Activated naive CD8-positive, alpha-beta T cell (primary cell): Measurements from ENCODE around the gene ZNF341.
A peak's percentile ranks its signal among the peaks of the same experiment; 100 is the strongest.

Experiments used
- H3K27ac Mint-ChIP-seq: one replicate; pipeline ENCODE4 v1.8.0; 2021; ENCODE audit warnings: mixed read lengths
- H3K27me3 Mint-ChIP-seq: one replicate; pipeline ENCODE4 v1.8.0; 2021; ENCODE audit warnings: mixed read lengths
- H3K36me3 Mint-ChIP-seq: one replicate; pipeline ENCODE4 v1.8.0; 2021; ENCODE audit warnings: mixed read lengths
- H3K4me1 Mint-ChIP-seq: one replicate; pipeline ENCODE4 v1.8.0; 2021; ENCODE audit warnings: low read depth, mixed read lengths
- H3K4me3 Mint-ChIP-seq: one replicate; pipeline ENCODE4 v1.8.0; 2021; ENCODE audit warnings: mild to moderate bottlenecking, mixed read lengths
- H3K9me3 Mint-ChIP-seq: one replicate; pipeline ENCODE4 v1.8.0; 2021; ENCODE audit warnings: low read depth, mixed read lengths

ZNF341 gene

DNA sequence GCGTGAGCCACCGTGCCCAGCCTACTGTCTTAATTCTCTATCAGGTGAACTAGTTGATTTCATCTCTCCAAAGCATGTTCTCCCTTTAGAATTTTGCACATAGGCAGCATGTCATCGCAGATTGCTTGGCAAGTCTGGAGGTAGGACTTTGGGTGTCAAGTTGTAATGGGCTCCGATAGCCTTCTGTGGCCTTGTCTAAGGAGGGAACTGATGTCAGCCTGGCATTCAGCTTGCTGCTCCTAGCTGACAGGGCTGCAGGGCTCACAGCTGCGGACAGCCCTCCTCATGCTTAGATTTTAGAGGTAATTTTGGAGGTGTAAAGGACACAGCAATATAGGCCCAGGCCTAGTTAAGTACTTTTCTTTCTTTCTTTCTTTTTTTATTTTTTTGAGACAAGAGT is 90.6 kb downstream of the ZNF341 start:
- no peaks in the 10 kb centered on the region for H3K9me3 Mint-ChIP-seq
- H3K27me3 Mint-ChIP-seq: no peaks in the 10 kb centered on the region
- H3K36me3 Mint-ChIP-seq: peaks cover 5% of the 10 kb centered on the region
- H3K4me1 Mint-ChIP-seq: peaks cover 73% of the 10 kb centered on the region
- peak overlapping the region; percentile 28 for H3K27ac Mint-ChIP-seq
- H3K4me3 Mint-ChIP-seq: no peak overlapping the region

DNA sequence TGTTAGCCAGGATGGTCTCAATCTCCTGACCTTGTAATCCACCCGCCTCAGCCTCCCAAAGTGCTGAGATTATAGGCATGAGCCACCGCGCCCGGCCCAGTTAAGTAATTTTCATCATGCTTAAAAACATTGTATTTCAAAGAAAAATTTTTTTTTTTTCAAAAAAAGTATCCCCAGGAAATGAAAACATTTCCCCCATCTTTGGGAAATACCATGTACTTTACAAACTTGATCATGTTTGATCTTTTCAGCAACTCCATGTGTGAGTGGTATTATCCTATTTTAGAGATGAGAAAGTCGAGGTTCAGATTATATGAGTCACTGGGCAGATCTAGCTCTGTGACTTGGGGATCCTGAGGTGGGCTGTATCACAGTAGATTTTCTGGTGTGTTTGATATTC is 91.2 kb downstream of the ZNF341 start:
- Mint-ChIP-seq H3K27ac (no peak overlapping the region), H3K9me3 (no peaks in the 10 kb centered on the region), H3K4me1 (peaks cover 73% of the 10 kb centered on the region), H3K4me3 (no peak overlapping the region), H3K36me3 (peaks cover 5% of the 10 kb centered on the region), H3K27me3 (no peaks in the 10 kb centered on the region)

DNA sequence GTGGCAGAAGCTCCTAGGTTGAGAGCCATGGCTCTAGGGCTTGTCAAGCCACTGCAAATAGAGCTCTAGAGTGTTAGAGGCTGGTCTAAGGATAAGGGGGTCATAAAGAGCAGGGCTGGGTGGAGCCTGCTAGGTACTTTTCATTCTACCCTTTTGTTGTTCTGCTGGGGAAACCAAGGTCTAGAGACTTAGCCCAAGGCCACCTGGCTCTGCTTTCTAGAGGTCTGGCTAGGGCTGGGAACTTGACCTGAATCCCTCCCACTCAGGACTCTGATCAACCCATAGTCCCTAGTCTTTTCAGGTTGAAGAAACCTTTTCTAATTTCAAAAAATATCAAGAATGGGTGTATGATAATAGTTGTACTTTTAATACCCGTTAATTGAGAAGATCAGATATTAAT is 93.1 kb downstream of the ZNF341 start:
- peaks cover 5% of the 10 kb centered on the region for H3K36me3 Mint-ChIP-seq
- no peaks in the 10 kb centered on the region for H3K9me3 Mint-ChIP-seq
- no peaks in the 10 kb centered on the region for H3K27me3 Mint-ChIP-seq
- H3K4me3 Mint-ChIP-seq: no peak overlapping the region
- H3K27ac Mint-ChIP-seq: no peak overlapping the region
- H3K4me1 Mint-ChIP-seq: peaks cover 73% of the 10 kb centered on the region

DNA sequence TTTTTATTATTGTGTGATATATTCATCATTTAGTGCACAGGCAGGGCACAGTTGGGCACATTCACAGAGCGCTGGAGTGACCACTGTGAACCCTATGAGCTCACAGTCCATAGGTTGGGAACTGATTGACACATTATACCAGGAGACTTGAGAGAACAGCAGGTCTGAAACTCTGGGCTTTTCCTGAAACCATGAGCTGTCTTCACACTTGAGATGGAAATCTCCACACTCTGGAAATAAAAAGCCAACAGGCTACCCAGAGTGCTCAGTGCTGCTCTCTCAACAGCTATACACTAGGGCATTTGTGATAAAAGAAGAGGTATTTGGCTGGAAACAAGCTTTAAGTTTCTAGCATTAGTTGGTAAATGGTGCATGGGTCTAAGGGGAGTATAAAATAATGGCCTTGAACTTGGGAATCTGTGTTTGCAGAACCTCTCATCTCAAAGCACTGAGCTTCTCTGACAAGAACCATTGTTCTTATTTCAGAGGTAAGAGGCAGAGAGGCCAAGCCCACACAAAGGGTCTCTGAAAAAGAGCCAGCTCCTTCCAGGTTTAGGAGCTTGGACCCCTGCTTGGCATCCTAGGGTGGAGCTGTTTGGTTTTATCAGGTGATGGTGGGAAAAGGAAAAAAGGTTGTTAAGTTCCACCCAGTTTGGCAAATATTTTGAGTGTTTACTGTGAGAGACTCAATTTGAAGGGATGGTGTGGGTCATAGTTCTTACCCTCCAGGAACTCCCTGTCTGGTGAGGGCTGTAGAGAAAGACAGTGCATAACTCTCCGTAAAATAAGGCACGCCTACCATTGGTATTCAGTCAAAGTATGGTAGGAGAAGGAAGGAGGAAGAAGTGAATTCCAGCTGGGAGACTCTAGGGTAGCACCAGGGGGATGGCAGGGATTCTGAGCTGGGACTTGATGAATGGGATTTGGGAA is 93.8 kb downstream of the ZNF341 start:
- Mint-ChIP-seq H3K9me3 (no peaks in the 10 kb centered on the region), H3K4me1 (peaks cover 76% of the 10 kb centered on the region), H3K27ac (peak overlapping the region; percentile 41), H3K4me3 (no peak overlapping the region), H3K36me3 (peaks cover 3% of the 10 kb centered on the region), H3K27me3 (no peaks in the 10 kb centered on the region)

DNA sequence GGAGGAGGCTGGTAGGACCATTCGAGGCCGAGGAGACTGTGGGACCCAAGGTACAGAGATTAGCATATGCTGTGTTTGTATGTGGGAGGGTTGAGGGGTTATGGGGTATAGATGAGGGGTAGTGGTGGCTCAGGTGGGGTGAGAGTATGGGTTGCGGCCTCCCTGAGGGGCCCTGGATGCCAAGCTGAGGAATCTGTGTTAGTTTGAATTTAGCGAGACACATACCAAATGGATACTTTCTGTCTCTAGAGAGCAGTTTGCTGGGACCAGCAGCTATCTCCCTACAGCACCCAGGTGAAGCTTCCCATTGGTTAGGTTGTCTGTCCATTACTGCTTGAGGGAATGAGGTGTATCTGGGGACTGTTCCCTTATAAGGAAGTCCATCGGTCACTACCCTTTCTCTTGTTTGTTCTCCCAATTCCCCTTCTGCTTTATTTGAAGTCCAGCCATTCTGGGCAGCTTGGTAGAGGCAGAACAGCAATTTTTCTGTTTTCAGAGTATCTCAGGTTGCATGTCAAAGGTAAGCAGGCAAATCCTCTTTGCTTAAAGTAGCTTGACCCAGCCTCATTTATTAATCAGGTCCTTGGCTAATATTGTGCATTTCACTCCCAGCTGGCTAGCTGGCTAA is 94.6 kb downstream of the ZNF341 start:
- peaks cover 3% of the 10 kb centered on the region for H3K36me3 Mint-ChIP-seq
- no peak overlapping the region for H3K4me3 Mint-ChIP-seq
- no peaks in the 10 kb centered on the region for H3K9me3 Mint-ChIP-seq
- H3K4me1 Mint-ChIP-seq: peaks cover 75% of the 10 kb centered on the region
- no peak overlapping the region for H3K27ac Mint-ChIP-seq
- H3K27me3 Mint-ChIP-seq: no peaks in the 10 kb centered on the region

DNA sequence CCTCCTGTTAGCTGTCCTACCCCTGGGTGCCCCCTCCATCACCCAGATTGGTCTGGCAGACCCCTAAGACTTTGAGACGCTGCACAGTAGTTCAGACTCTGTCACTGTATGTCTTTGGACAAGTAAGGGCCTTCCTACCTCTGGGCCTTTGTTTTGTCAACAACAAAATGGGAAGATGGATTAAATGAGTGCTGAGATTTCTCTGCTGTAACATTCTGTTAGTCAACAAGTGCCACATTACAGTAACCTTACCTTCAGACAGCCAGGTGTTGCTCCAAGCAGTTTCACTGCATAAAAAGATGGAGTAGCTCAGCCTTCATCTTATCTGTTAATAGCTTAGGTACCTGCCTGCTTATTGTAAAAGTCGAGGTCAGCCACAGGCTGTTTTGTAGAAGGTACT is 95.3 kb downstream of the ZNF341 start:
- H3K4me1 Mint-ChIP-seq: peaks cover 75% of the 10 kb centered on the region
- no peak overlapping the region for H3K27ac Mint-ChIP-seq
- H3K27me3 Mint-ChIP-seq: no peaks in the 10 kb centered on the region
- H3K9me3 Mint-ChIP-seq: no peaks in the 10 kb centered on the region
- H3K36me3 Mint-ChIP-seq: peaks cover 3% of the 10 kb centered on the region
- H3K4me3 Mint-ChIP-seq: no peak overlapping the region

DNA sequence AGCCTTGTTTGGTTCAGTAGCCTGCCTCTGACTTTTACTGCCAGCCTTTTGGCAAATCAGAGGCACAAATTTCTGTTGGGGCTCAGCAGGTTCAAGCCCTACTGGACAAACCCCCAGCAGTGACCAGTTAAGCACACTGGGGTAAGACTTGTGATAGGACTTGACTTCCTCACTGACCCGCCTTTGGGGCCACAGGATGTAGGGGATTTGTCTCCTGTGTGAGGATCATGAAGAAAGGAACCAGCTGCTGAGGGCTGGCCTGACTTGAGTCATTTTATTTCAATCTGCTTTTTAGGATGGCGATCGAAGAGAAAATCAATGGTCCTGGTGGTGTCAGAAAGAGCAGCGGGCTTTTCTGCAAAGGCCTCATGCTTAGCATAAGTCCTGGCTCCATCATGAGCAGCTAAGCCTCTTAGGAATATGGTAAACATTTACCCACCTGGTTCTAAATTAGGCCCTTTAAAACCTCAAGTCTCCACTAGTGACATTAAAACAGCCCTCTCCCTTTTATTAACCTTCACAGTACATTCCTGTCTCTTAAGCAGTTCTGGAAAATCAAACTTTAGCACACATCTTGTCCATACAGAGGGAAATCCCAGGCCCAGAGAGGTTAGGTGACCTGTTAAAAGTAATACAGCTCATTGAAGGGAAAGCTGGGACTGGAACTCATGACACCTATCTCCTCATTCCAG is 96.0 kb downstream of the ZNF341 start:
- Mint-ChIP-seq H3K4me3 (no peak overlapping the region), H3K9me3 (no peaks in the 10 kb centered on the region), H3K36me3 (peaks cover 3% of the 10 kb centered on the region), H3K27ac (peak overlapping the region; percentile 22), H3K27me3 (no peaks in the 10 kb centered on the region), H3K4me1 (peaks cover 73% of the 10 kb centered on the region)

DNA sequence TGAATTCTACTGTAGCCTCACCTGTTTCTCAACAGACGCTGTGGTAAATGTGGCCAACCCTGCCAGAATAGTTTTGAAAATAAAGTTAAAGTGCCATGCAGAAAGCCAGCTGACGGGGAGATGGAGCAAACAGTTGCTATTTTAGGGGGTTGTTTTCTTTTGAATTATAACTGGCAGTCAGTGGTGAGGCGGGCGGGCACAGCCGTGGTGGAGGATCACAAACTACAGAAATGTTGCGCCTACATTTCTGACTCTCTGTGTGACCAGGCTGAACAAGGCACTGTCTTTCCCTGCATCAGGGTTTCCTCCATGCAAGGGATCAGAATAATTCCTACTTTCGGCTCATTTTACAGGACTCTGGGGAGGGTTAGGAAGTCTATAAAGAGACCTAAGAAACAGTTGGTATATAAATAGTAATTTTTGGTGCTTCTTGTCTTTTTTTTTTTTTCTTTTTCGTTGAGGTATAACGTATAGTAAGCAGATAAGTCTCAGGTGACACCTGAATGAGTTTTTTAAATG is 96.6 kb downstream of the ZNF341 start:
- Mint-ChIP-seq H3K4me1 (peaks cover 73% of the 10 kb centered on the region), H3K9me3 (no peaks in the 10 kb centered on the region), H3K27ac (peak overlapping the region; percentile 22), H3K27me3 (no peaks in the 10 kb centered on the region), H3K36me3 (peaks cover 3% of the 10 kb centered on the region), H3K4me3 (no peak overlapping the region)

DNA sequence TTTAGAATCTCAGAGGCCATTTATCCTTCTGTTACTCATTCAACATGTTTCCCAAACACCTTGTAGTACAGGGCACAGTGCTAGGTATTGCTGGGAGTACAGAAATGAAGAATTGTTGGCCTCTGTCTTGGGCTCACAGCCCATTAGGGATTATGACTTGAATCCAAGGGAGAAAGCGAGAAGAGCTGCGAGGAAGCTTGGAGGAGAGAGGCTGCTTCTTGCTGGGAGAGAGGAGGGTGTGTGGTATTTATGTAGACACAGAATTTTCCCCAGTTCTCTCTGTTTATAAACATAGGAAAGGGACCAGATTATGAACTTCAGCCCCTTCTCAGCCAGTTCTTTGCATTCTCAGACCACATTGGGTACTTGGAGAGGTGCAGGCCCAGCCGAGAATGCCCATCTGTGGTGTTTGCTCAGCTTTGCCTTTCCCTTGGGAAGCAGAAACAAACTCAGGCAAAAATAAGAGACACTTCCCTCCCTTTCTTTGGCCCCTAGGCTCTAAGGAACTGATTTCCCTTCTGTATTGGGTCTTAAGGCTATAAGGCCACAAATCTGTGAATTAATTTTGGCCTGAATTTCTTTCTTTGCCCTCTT is 97.3 kb downstream of the ZNF341 start:
- H3K9me3 Mint-ChIP-seq: no peaks in the 10 kb centered on the region
- H3K4me1 Mint-ChIP-seq: peaks cover 74% of the 10 kb centered on the region
- H3K36me3 Mint-ChIP-seq: peaks cover 6% of the 10 kb centered on the region
- no peaks in the 10 kb centered on the region for H3K27me3 Mint-ChIP-seq
- H3K4me3 Mint-ChIP-seq: no peak overlapping the region
- peak overlapping the region; percentile 11 for H3K27ac Mint-ChIP-seq

DNA sequence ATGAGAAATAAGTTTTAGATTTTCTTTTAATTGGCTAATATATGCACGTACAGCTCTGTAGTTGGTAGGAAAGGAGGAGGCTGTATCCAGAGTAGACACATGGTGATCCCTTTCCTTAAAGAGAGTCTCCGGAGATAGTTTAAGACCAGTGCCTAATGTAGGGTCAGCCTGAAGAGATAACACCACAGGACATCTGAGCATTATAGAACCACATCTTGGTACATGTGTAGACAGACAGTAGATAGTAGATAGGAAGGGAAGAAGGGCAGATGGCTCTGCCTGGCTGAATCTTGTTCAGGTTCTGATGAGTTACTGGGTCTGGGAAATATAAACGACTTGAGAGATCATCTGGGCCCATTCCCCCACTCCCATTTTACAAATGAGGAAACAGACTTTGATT is 97.8 kb downstream of the ZNF341 start:
- no peak overlapping the region for H3K4me3 Mint-ChIP-seq
- no peak overlapping the region for H3K27ac Mint-ChIP-seq
- no peaks in the 10 kb centered on the region for H3K9me3 Mint-ChIP-seq
- H3K36me3 Mint-ChIP-seq: peaks cover 4% of the 10 kb centered on the region
- peaks cover 68% of the 10 kb centered on the region for H3K4me1 Mint-ChIP-seq
- no peaks in the 10 kb centered on the region for H3K27me3 Mint-ChIP-seq

DNA sequence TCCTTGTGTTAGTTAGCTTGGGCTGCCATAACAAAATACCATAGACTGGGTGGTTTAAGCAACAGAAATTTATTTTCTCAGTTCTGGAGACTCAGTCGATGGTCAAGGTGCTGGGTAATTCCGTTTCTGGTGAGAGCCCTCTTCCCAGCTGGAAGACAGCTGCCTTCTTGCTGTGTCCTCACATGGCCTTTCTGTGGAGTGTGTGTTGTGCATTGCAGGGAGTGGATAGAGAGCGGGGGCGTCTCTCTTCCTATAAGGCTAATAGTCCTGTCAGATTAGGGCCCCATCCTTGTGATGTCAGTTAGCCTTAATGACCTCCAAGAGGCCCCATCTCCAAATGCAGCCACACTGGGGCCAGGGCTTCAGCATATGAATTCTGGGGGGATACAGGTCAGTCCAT is 98.6 kb downstream of the ZNF341 start:
- Mint-ChIP-seq H3K4me3 (no peak overlapping the region), H3K27ac (no peak overlapping the region), H3K27me3 (no peaks in the 10 kb centered on the region), H3K4me1 (peaks cover 65% of the 10 kb centered on the region), H3K36me3 (peaks cover 4% of the 10 kb centered on the region), H3K9me3 (no peaks in the 10 kb centered on the region)

DNA sequence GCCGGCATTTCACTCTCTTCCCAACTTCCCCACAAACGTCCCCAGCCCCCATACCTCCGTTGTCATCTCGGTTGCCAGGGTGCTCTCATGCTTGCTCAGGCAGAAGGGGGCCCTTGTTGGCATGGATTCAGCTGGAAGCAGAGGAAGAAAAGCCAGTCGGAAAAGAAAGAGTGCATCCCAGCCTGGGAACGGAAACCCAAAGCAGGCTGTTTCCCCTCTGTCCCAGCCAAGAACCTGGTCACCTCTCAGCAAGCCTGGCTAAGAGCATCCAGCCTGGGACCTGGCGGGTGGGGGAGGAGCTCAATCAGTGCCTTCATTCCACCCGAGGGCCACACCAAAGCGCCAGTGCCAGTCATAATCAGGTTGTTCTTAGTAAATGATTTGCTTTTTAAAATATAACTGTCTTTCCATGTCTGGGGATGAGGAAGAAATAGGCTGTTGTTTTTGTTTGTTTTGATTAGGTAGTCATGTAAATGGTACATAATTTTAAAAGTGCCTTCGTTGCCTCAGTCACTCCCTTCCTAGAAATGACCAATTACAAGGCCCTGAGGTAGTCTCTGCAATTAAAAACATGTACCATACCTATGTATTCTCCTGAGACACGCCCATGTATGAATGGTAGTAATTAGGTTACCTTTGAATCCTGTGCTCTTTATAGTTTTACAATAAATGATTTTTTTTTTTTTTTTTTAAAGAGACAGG is 100.5 kb downstream of the ZNF341 start:
- H3K4me3 Mint-ChIP-seq: no peak overlapping the region
- peaks cover 6% of the 10 kb centered on the region for H3K36me3 Mint-ChIP-seq
- no peaks in the 10 kb centered on the region for H3K27me3 Mint-ChIP-seq
- H3K9me3 Mint-ChIP-seq: no peaks in the 10 kb centered on the region
- peaks cover 63% of the 10 kb centered on the region for H3K4me1 Mint-ChIP-seq
- H3K27ac Mint-ChIP-seq: no peak overlapping the region

DNA sequence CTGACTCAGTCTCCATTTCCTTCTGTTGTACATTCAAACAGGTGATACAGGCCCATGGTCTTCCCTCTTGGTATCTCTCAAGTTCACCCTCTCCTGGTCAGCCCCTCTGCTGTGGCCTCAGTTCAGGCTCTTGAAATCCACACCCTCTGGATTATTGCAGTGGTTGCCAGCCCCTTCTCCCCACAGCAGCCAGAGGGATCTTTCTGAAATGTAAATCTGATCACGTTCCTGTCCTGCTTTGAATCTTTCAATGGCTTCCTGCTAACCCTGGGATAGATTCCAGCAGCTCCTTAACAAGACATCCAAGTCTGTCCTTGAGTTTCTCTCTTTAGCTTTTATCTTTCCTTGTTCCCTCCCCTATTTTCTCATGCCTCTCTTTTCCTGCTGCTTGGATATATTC is 101.5 kb downstream of the ZNF341 start:
- peaks cover 6% of the 10 kb centered on the region for H3K36me3 Mint-ChIP-seq
- H3K27ac Mint-ChIP-seq: no peak overlapping the region
- H3K4me1 Mint-ChIP-seq: peaks cover 63% of the 10 kb centered on the region
- H3K4me3 Mint-ChIP-seq: no peak overlapping the region
- H3K27me3 Mint-ChIP-seq: no peaks in the 10 kb centered on the region
- no peaks in the 10 kb centered on the region for H3K9me3 Mint-ChIP-seq

DNA sequence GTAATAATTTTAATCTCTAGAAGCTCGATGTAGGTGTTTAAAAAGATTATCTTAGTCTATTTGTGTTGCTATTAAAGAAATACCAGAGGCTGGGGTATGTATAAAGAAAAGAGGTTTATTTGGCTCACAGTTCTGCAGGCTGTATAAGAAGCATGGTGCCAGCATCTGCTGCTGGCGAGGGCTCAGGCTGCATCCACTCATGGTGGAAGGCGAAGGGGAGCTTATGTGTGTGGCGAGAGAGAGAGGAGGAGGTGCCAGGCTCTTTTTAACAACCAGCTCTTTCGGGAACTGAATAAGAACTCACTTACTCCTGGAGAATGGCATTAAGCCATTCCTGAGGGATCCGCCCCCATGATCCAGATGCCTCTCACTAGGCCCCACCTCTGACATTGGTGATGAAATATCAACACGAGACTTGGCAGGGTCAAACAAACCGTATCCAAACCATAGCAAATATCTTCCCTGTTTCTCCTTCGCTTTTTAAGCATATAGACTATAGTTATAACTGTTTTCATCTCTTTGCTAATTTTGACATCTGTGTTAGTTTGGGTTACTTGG is 103.9 kb downstream of the ZNF341 start:
- H3K4me3 Mint-ChIP-seq: no peak overlapping the region
- H3K27ac Mint-ChIP-seq: no peak overlapping the region
- H3K4me1 Mint-ChIP-seq: peaks cover 56% of the 10 kb centered on the region
- peaks cover 10% of the 10 kb centered on the region for H3K36me3 Mint-ChIP-seq
- no peaks in the 10 kb centered on the region for H3K27me3 Mint-ChIP-seq
- no peaks in the 10 kb centered on the region for H3K9me3 Mint-ChIP-seq
